ENCODE results near the gene OR6N1. TPM values are rescaled to one million over a fixed set of nuclear protein-coding genes. Genes with fewer than 3 reads are reported as not detected.

Gene OR6N1, protein sequence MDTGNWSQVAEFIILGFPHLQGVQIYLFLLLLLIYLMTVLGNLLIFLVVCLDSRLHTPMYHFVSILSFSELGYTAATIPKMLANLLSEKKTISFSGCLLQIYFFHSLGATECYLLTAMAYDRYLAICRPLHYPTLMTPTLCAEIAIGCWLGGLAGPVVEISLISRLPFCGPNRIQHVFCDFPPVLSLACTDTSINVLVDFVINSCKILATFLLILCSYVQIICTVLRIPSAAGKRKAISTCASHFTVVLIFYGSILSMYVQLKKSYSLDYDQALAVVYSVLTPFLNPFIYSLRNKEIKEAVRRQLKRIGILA
- not detected in 2 replicates for polyA plus RNA-seq (2014; cell fraction: cytosol; rRNA removed)
- polyA plus RNA-seq (2014; cell fraction: nucleus; rRNA removed), result not detected in 2 replicates

DNA sequence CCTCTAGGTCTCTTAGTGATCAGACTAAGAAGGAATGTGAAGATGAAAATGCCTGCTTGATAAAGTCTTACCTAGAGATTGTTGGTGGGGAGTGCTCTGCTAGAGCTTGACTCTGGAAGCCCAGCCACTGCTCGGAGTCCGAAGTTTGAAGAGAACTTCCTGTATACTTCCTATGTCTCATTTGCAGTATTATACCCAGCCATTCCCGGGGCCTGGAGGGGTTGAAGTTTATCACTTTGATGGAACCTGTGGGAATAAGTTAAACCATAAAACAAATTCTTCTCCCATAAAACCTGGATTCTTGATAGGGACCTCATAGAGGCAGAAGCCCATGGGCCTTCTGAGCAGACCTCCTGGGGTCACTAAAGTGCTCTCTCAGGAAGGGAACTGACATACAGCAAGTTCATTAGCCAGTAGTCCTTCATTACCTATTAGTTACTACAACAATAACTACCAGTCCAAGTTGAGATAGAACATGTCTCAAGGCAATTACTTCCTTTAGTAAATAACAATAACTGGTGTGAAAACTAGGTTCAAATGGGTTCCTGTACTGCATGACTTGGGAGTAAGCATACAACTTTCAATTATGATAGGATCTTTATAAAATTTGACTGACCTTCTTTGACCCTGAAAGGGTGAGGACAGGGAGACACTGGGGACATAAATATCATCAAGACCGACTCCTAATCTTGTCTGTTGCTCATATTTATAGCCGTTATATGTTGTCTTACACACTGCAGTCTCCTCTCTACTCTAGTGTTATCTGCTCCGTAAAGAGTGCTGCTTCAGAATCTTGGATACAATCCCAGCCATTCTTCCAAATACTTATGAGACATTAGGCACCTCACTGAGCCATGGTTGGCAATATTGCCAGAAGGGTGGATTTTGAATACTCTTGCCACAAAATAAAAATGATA is at the start of gene OR6N1:
Gene OR6N1, minus strand, starts transcription at position 246 of the 917 bp plus-strand sequence. CDS start 5,513 bp downstream, outside the sequence.
- no peak for DNase-seq (ENCODE audit: low spot score)

DNA sequence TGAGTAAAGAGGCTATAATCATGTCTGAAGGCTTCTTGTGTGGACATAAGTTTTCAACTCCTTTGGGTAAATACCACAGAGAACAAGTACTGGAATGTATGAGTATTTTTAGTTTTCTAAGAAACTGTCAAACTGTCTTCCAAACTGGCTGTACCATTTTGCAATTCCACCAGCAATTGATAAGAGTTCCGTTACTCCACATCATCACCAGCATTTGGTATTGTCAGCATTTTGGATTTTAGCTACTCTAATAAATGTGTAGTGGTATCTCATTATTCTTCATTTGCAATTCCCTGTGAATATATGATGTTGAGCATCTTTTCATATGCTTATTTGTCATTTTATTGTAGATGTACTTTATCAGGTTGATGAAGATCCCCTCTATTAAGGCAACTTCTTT is 49.7 kb upstream of the OR6N1 start:
- no peak for DNase-seq (ENCODE audit: low spot score)

DNA sequence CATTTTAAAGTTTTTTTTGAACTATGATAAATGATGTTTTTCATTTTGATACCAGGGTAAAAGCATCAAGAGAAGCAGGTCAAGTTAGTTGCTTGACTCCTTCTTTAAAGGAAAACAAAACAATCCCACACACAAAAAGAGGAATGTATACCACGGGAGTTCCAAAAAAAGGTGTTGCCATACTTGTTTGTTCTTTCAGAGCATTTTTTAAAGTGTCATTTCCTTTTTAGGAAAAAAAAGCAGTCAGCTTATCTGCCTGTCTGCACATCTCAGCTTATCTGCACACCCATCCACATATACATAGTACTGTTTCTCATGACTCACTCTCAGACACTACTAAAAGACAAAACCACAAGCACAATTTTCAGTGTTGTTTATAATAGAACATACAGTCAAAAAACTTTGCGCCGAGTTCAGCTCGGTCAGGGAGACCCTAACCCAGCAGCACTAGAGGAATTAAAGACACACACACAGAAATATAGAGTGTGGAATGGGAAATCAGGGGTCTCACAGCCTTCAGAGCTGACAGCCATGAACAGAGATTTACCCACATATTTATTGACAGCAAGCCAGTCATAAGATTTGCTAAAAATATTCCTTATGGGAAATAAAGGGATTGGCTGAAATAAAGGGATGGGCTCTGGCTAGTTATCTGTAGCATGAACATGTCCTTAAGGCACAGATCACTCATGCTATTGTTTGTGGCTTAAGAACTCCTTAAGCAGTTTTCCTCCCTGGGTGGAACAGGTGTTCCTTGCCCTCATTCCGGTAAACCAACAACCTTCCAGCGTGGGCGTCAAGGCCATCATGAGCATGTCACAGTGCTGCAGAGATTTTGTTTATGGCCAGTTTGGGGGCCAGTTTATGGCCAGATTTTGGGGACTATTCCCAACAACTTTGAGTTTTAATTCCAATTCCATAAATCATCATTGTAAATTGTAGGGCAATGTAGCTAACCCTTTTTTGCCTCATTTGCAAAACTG is 47.8 kb upstream of the OR6N1 start:
- no peak for DNase-seq (ENCODE audit: low spot score)

DNA sequence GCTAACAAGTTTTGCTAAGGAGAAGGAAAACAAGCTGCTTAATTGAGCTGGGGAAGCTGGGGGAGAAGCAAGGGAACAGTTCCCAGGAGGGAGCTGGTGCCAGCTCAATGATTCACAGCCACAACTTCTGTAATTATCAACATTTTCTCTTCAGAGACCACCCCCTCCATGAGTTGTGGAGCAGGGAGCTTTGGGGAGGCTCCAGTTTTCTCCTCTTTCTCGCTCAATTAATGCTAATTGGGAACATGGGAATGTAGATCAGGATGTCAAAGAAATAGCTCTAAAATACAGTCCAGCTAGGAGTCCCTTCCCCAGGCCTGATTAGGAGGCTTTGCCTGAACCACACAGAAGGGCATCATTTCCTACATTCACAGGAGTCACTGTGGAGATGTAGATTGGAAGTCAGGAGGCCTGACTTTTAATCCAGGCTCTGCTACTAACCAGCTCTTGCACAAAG is 47.0 kb upstream of the OR6N1 start:
- no peak for DNase-seq (ENCODE audit: low spot score)

DNA sequence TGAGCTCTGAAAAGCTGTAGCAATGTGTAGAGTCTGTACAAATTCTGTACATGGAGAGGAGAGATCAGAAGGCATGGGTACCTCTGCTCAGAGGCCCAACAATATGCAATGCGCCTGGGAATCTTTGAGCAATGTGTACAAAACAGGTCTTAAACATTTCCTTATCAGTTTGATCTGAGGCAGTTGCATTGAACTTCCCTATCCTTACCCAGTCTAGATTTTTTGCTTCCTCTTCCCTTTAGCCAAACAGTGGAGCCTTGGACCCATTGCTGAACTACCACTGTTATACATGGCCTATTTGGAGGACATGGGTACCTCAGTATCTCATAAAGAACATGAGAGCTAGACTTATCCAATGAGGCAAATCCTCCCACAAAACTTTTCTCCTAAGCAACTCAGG is 46.6 kb upstream of the OR6N1 start:
- no peak for DNase-seq (ENCODE audit: low spot score)

DNA sequence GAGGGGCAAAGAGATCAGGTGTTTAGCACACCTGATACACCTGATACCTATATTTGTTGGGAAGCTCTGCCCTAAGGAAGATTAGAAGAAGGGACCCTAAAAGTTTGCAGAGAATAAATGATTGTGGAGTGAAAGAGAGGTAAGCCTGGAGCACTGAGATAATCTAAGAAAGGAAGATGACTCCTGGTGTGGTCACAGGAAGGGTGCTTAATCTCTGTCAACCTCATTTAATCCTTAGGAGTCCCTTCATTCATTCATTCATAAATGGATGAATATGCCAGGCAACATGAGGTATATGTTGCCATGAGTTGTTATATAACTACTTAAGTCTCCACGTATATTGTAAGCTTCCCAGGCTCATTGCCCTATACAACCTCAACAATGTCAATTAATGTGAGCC is 43.0 kb upstream of the OR6N1 start:
- DNase-seq (ENCODE audit: low spot score), result no peak

DNA sequence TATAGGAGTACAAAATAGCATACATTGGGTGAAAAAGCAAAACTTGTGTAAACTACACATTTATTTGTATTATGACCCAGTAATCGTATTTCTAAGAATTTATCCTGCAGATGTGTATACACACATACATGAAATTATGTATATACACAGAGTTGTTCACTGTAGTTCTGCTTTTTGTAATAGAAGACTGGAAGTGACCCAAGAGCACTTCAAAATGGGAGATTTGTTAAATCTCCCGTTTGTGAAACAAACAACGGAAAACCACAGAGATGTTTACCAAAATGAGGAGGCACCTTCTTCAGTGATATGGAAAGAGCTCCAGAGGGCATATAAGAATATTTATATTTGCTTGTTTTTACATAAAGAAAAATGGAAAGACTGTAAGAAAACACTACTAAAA is 41.2 kb upstream of the OR6N1 start:
- no peak for DNase-seq (ENCODE audit: low spot score)

DNA sequence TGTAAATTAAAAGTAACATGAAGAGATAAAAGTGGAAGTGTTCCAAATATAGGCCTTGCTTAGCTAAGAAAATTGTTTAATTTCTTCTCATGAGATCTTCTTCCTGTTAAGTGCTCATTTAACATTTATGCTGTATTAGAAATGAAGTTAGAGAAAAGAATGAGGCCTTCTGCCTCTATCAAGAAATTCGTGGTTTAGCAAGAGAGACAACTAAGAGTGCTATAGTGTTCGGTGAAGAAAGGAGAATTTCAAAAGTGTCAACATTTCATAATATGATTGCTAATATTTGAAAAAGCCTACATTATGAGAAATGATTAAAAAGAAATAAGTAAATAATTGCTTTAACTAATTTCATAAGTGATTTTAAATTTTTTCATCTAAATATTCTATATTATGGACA is 40.3 kb upstream of the OR6N1 start:
- no peak for DNase-seq (ENCODE audit: low spot score)

DNA sequence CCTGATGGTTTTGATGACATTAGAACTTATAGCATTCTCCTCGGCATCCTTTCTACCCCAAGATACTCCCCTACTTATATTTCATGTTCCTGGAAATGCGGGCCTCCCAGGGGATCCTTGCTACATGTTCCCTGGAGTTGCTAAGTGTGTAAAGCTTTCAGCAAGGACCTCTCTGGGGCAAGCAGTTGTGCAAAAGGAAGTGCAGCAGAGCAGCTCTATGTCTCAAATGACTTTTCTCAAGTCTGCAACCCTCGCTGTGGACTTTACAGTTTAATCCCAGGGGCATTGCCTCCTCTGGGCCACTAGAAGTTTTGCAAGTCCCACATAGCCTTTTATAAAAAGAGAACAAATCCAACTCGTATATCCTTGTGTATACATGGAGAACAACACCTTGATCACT is 38.3 kb upstream of the OR6N1 start:
- no peak for DNase-seq (ENCODE audit: low spot score)

DNA sequence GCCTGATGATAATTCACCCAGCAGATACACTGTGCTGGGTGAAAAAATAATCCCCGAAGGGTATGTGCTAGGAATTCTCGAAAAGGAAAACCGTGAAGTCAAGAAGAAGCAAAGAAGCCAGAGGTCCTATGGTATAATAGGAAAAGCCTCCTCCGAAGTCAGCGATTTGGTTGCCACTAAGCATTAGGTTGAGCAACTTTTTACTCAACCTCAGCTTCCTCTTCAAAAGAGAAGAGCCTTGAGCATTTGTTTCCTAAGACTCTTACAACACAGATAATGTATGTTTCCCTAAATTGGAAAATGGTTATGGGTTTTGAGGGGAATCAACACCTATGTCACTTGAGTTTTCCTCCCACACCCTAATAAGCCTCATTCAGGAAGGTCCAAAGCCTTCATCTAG is 37.9 kb upstream of the OR6N1 start:
- DNase-seq (ENCODE audit: low spot score), result no peak

DNA sequence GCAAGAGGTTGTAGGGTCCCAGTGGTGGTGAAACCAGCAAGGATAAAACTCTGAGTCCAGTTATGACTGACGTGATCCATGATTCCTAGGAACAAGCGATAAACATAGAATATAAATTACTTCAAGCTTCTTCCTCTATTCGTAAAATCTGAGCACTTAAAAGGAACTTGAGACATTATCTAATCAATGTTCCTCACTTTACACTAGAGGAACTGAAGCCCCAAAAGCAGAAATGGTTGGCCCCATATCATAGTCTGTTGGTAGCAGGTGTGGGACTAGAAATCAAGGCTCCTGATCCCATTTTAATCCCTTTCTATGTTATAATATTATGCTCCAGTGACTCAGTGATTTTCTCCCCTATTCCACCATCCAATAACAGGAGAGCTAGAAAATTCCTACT is 37.3 kb upstream of the OR6N1 start:
- DNase-seq (ENCODE audit: low spot score), result no peak

DNA sequence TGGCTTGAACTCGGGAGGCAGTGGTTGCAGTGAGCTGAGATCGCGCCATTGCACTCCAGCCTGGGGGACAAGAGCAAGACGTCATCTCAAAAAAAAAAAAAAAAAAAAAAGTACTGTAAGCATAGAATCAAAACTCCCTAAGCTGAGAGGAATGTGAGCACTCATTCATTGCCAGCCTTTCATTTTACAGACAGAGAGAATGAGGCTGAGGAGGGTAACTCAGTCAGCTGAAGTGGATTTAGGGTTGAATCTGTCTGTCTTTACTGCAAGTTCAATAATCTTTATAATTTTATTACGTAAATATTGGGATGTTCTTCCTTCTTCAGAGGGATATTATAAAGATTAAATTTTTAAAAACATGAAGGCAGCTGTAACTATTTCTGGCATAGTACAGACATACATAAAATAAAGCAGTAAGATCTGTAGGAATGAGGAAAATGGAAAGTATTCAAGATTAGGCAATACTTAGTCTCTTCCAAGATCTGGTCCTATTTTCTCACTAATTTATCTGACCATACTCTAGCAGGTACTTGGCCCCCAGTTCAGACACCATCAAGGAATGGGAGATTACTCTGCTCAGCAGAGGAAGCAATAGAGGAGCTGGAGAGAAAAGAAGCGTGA is 35.0 kb upstream of the OR6N1 start:
- DNase-seq (ENCODE audit: low spot score), result no peak

DNA sequence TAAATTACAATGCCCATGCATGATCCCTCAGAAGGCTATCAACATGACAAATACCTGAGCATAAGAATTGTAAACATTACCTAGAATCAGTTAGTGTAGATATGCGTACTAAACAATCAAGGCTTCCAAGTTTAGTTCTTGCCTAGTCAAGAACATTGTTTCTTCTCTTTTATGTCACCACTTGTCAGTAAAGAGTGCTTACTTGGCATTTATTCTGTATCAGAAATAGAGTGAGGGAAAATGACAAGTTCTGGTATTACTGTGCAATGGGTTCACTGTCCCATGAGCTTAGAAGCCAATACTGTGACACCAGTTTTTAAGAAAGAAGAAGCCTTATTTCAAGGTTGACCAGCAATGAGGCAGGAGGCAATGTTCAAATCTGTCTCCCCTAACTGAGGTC is 31.7 kb upstream of the OR6N1 start:
- no peak for DNase-seq (ENCODE audit: low spot score)

DNA sequence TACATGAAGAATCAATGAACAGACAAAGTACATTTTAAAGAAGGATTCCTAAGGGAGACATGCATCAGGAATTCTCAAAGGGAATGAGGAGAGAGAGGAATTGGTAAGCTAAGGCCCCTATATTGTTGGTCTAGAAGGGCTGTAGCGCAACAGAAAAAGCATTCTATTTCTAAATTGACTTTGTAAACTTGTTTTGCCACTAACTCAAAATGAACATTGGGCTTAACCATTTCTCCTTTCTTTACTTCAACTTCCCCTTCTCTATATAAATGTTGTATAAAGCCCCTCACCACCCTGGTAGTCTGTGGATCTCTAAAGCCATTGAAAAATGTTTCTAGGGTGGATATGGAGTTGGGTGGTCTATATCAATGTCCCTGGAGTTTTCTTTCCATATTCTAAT is 29.4 kb upstream of the OR6N1 start:
- no peak for DNase-seq (ENCODE audit: low spot score)

DNA sequence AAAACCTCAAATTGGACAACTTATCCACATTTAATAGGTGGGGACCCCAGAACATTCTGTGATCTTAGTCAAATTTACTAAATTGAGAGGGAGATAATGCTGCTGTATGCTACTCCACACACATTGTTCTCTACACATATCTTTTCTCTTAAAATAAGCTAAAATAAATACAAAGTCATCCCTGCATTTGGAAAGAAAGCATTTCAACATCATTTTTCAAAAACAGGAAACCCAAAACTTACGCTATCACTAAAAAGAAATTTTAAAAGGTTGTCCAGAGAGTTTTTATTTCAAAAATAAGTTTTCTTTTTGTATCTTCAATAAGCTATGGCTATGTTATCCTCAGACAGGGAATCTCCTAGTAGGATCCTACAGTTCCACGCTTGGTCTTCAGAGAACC is 28.5 kb upstream of the OR6N1 start:
- no peak for DNase-seq (ENCODE audit: low spot score)

DNA sequence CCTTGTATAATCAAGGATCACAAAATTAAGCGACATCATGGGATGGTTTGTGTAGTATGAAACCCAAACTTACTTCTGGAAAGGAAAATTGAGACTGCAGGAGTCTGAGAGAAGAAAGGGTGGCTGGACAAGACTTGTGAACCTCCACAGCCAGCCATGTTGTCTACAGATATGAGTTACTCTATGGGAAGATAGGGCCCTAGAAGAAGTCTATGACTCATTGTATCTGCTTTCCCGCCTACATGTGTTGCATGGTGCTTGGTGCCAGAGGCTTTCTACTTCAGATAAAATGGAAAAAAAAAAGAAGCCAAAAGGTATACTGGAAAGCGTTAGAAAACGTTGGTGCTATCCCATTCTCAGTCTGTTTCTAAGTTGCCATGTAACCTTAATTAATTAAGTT is 27.7 kb upstream of the OR6N1 start:
- DNase-seq (ENCODE audit: low spot score), result no peak

DNA sequence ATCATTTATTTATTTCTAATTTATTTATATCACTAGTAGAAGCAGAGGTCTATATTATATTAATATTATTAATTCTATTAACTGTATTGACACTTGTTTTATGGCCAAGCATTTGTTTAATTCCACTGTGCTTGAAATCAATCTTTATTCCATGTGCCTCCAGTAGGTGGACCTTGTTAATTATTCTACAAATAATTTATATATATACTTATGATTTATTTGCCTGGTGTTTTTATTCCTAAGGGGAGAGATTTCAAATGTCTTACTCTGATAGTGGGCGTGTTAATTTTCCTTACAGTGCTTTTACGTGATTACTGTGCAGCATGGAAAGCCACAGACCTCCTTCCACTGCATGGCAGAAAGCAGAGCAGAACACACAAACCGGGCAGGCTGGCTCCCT is 26.5 kb upstream of the OR6N1 start:
- DNase-seq (ENCODE audit: low spot score), result no peak

DNA sequence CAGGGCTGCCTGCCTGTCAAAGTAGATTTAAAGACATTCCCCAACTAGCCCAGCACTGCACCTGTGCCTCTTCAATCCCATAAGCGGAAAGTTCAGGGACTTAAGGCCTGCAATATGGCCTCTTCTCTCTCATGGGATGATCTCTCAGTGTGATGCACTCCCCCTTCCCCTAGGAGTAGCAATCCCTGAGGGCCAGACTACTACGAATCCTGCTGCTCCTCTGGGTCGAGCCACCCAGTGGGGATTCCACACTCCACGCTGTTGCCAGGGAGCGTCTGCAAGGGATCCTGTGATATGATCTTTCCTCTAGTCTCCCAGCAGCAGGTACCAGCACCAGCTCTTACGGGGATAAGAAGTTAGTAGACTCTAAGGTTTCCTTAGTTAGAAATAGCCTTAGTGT is 22.3 kb upstream of the OR6N1 start:
- no peak for DNase-seq (ENCODE audit: low spot score)

DNA sequence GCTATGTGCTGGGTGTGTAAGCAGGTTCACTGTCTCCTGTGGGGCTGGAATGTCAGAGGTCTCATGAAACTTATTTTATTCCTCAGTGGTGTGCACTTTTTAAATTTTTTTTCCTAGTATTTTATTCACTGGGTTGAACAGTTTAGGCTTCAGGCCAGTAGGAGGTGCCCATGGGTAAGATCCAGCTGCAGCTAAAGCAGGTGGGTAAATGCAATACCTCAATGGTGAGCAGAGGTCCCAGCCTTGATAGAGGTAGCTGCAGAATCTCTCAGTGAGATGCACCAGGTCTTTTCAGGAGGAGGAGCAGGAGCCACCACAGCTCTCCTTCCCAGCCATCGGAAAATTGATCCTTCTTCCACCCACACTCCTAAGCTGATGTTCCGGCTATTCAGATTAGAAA is 21.6 kb upstream of the OR6N1 start:
- no peak for DNase-seq (ENCODE audit: low spot score)

DNA sequence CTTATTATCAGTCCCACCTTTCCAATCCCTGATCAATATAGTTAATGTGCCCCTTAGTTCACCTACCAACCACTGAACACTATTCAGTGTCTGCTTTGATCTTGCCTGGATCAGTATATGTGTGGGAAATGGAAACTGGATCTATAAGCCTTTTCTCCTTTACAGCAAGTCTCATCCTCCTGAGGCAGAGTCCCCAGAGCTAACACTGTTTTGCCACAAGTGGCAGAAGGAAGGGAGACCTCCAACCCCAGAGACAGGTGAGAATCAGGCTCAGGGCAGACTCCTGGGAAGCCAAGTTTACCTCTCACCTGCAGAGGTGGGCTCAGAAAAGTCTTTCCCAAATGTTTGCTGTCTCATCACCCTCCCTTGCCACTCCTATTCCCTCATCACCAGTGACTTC is 9.1 kb upstream of the OR6N1 start, which contains the start of gene OR6N2:
Gene OR6N2, minus strand, starts transcription at position 101 of the 400 bp plus-strand sequence. CDS start 3,569 bp downstream, outside the sequence.
- no peak for DNase-seq (ENCODE audit: low spot score)

DNA sequence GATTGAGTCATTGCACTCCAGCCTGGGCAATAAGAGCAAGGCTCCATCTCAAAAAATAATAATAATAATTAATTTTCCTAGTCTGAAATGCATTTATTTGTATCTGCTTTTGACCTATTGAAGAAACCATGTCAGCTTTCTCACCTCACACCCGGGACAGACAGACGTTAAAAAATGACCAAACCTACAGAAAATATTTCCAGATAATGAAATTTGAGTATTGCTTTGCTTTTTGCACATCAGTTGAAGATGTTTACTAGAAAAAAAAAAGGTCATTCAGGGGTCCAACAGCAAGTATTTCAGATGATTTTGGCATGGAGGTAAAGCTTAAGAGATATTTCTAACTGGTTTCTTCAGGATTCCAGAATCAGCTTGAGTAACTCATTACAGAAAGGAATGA is 17.6 kb downstream of the OR6N1 start, which contains the start of gene OR6K6:
Gene OR6K6, plus strand, starts transcription at position 301 of the 400 bp plus-strand sequence. CDS start 168 bp downstream, outside the sequence.
- DNase-seq (ENCODE audit: low spot score), result no peak
